HepG2 (cell line): Measurements from ENCODE around the gene TMEM63B. TPM values are rescaled to one million over a fixed set of nuclear protein-coding genes. Genes with fewer than 3 reads are reported as not detected.

Experiments used
- ATRX ChIP-seq: sonication (generic); formaldehyde crosslinking; IDR thresholded peaks from 2 replicates; pipeline ENCODE4 v1.4.0; 2020; ENCODE audit warnings: missing genetic modification reagents, borderline replicate concordance
- BRCA1 ChIP-seq: sonication (generic); formaldehyde crosslinking; IDR thresholded peaks from 2 replicates; pipeline ENCODE4 v1.4.0; 2020; ENCODE audit warnings: missing genetic modification reagents
- HNRNPUL1 ChIP-seq: fragments of 200-400 bp; formaldehyde crosslinking; IDR thresholded peaks from 2 replicates; pipeline ENCODE4 v1.6.1; 2017; ENCODE audit warnings: low read depth, mild to moderate bottlenecking, low read length, moderate library complexity
- JUND ChIP-seq: sonication (generic); formaldehyde crosslinking; IDR thresholded peaks from 2 replicates; pipeline ENCODE4 v1.8.0; 2022; ENCODE audit warnings: mild to moderate bottlenecking, missing genetic modification reagents
- KLF9 ChIP-seq: IDR thresholded peaks from 2 replicates; pipeline ENCODE4 v1.6.1; 2016; ENCODE audit warnings: low read depth
- SP4 ChIP-seq: sonication (generic); formaldehyde crosslinking; IDR thresholded peaks from 2 replicates; pipeline ENCODE4 v1.8.1; 2023; ENCODE audit warnings: mild to moderate bottlenecking, missing genetic modification reagents
- WIZ ChIP-seq: sonication (generic); formaldehyde crosslinking; IDR thresholded peaks from 2 replicates; pipeline ENCODE4 v1.5.1; 2020; ENCODE audit warnings: mild to moderate bottlenecking, missing genetic modification reagents
- ZBTB38 ChIP-seq: sonication (generic); formaldehyde crosslinking; IDR thresholded peaks from 2 replicates; pipeline ENCODE4 v1.5.1; 2020; ENCODE audit warnings: mild to moderate bottlenecking, missing genetic modification reagents
- ZNF382 ChIP-seq: sonication (generic); formaldehyde crosslinking; IDR thresholded peaks from 2 replicates; pipeline ENCODE4 v1.5.0; 2020; ENCODE audit warnings: missing genetic modification reagents, mild to moderate bottlenecking, borderline replicate concordance
- ZNF674 ChIP-seq: sonication (generic); formaldehyde crosslinking; IDR thresholded peaks from 2 replicates; pipeline ENCODE4 v1.5.0; 2020; ENCODE audit warnings: low read depth, mild to moderate bottlenecking, missing genetic modification reagents
- ZNF703 ChIP-seq: sonication (generic); formaldehyde crosslinking; IDR thresholded peaks from 2 replicates; pipeline ENCODE4 v1.5.1; 2020; ENCODE audit warnings: missing genetic modification reagents, mild to moderate bottlenecking, moderate library complexity, borderline replicate concordance
- ZNF790 ChIP-seq: sonication (generic); formaldehyde crosslinking; IDR thresholded peaks from 2 replicates; pipeline ENCODE4 v1.8.0; 2022; ENCODE audit warnings: missing genetic modification reagents, mild to moderate bottlenecking, borderline replicate concordance
- polyA plus RNA-seq, 8 experiments: library from polyadenylated mRNA; depleted of rRNA in 3 of 8; stranded (reverse) in 7 of 8; unstranded in 1 of 8; fragments of >200 nt; fragmentation: Illumina TruSeq in 4 of 8; extraction: Trizol in 4 of 8; gene quantifications; 2 replicates each; pipeline versions ENCODE4 v1.2.1 to v1.2.3, GENCODE V29; 2011 to 2016; ENCODE audit warnings: low read depth in 4 of 8, missing spikeins in 1 of 8, mixed read lengths in 1 of 8; ENCODE audit not compliant: insufficient read depth in 1 of 8
- total RNA-seq, 5 experiments: library from RNA; depleted of rRNA; stranded (reverse); fragments of >200 nt; fragmentation: Illumina TruSeq; extraction: Trizol; gene quantifications; 2 replicates each; pipeline ENCODE4 v1.2.3, GENCODE V29; 2016; ENCODE audit warnings: low read depth in 1 of 5
- TF ChIP-seq, protein P1 (sequence below): sonication (generic); formaldehyde crosslinking; IDR thresholded peaks from 2 replicates; pipeline ENCODE4 v1.5.0; 2020; ENCODE audit warnings: mild to moderate bottlenecking, missing genetic modification reagents
- TF ChIP-seq, protein P2 (sequence below): sonication (generic); formaldehyde crosslinking; IDR thresholded peaks from 2 replicates; pipeline ENCODE4 v1.5.0; 2020; ENCODE audit warnings: missing genetic modification reagents, mild to moderate bottlenecking, borderline replicate concordance
- TF ChIP-seq, protein P3 (sequence below): IDR thresholded peaks from 2 replicates; pipeline ENCODE4 v1.6.1; 2016; ENCODE audit warnings: mild to moderate bottlenecking
- TF ChIP-seq, protein P4 (sequence below): sonication (generic); formaldehyde crosslinking; IDR thresholded peaks from 2 replicates; pipeline ENCODE4 v1.4.0; 2020; ENCODE audit warnings: missing genetic modification reagents, borderline replicate concordance
- TF ChIP-seq, protein P5 (sequence below): sonication (generic); formaldehyde crosslinking; IDR thresholded peaks from 2 replicates; pipeline ENCODE4 v1.9.0; 2022; ENCODE audit warnings: missing genetic modification reagents, mild to moderate bottlenecking, borderline replicate concordance
- TF ChIP-seq, protein P6 (sequence below): IDR thresholded peaks from 2 replicates; pipeline ENCODE4 v1.6.1; 2018; ENCODE audit warnings: missing genetic modification reagents, mild to moderate bottlenecking, missing compliant biosample characterization

TMEM63B gene
- total and polyA plus RNA-seq, 2 of the 13 experiments (the other 11 are each of a cell fraction or from before 2014, with no cell fraction given): 27.4 to 75.8 TPM

DNA sequence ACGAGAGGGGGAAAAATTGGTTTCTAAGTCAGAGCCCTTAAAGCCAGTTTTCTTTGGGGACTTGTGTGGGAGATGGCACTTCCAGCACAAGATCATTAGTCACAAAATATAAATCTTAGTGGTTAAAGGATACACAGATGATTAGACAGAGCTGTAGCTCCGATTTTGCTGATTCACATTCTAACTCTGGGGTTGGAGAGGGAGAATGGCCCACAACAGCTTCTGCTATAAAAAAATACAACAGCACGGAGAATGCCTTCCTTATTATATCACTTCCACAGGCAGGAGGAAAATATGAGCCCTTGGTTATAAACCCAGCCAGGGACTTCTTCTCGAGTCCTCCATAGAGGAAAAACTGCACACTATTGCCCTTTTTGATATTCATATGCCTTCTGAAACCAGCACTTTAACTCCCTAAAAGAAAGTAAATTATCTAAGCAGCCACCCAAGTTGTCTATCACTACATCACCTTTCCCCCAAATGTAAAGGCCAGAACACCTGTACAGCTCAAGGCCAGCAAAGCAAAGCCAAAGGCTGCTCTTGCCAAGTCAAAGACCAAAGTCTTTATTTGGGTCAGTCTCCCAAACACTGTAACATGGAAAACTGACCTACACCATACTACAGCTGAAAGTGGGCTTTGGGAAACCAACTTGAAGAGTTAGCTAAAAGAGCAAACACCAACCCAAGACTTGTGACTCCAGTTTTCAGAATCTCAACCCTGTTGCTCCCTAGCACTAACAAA is 10.5 kb upstream of the TMEM63B start (continued):
- TF ChIP-seq KLF9 (CRISPR knock-in tag) (no peak), SP4 (no peak), ZNF674 (CRISPR knock-in tag) (no peak), JUND (CRISPR knock-in tag) (no peak), ZBTB38 (CRISPR knock-in tag) (no peak), ZNF790 (CRISPR knock-in tag) (no peak), BRCA1 (CRISPR knock-in tag) (no peak), HNRNPUL1 (no peak), WIZ (CRISPR knock-in tag) (0 out of 2 replicates have a peak, but pooled peaks have one; percentile 35), ZNF382 (CRISPR knock-in tag) (no peak), ZNF703 (CRISPR knock-in tag) (no peak), ATRX (CRISPR knock-in tag) (no peak)
- TF ChIP-seq, protein P1, sequence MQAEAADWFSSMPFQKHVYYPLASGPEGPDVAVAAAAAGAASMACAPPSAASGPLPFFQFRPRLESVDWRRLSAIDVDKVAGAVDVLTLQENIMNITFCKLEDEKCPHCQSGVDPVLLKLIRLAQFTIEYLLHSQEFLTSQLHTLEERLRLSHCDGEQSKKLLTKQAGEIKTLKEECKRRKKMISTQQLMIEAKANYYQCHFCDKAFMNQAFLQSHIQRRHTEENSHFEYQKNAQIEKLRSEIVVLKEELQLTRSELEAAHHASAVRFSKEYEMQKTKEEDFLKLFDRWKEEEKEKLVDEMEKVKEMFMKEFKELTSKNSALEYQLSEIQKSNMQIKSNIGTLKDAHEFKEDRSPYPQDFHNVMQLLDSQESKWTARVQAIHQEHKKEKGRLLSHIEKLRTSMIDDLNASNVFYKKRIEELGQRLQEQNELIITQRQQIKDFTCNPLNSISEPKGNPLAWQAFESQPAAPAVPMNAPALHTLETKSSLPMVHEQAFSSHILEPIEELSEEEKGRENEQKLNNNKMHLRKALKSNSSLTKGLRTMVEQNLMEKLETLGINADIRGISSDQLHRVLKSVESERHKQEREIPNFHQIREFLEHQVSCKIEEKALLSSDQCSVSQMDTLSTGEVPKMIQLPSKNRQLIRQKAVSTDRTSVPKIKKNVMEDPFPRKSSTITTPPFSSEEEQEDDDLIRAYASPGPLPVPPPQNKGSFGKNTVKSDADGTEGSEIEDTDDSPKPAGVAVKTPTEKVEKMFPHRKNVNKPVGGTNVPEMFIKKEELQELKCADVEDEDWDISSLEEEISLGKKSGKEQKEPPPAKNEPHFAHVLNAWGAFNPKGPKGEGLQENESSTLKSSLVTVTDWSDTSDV: no peak
- TF ChIP-seq, protein P2, sequence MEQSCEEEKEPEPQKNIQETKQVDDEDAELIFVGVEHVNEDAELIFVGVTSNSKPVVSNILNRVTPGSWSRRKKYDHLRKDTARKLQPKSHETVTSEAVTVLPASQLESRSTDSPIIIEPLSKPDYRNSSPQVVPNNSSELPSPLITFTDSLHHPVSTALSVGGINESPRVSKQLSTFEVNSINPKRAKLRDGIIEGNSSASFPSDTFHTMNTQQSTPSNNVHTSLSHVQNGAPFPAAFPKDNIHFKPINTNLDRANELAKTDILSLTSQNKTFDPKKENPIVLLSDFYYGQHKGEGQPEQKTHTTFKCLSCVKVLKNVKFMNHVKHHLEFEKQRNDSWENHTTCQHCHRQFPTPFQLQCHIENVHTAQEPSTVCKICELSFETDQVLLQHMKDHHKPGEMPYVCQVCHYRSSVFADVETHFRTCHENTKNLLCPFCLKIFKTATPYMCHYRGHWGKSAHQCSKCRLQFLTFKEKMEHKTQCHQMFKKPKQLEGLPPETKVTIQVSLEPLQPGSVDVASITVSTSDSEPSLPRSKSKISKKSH (CRISPR knock-in tag): no peak
- TF ChIP-seq, protein P3, sequence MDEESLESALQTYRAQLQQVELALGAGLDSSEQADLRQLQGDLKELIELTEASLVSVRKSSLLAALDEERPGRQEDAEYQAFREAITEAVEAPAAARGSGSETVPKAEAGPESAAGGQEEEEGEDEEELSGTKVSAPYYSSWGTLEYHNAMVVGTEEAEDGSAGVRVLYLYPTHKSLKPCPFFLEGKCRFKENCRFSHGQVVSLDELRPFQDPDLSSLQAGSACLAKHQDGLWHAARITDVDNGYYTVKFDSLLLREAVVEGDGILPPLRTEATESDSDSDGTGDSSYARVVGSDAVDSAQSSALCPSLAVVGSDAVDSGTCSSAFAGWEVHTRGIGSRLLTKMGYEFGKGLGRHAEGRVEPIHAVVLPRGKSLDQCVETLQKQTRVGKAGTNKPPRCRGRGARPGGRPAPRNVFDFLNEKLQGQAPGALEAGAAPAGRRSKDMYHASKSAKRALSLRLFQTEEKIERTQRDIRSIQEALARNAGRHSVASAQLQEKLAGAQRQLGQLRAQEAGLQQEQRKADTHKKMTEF: no peak
- TF ChIP-seq, protein P4, sequence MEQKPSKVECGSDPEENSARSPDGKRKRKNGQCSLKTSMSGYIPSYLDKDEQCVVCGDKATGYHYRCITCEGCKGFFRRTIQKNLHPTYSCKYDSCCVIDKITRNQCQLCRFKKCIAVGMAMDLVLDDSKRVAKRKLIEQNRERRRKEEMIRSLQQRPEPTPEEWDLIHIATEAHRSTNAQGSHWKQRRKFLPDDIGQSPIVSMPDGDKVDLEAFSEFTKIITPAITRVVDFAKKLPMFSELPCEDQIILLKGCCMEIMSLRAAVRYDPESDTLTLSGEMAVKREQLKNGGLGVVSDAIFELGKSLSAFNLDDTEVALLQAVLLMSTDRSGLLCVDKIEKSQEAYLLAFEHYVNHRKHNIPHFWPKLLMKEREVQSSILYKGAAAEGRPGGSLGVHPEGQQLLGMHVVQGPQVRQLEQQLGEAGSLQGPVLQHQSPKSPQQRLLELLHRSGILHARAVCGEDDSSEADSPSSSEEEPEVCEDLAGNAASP (CRISPR knock-in tag): no peak
- TF ChIP-seq, protein P5, sequence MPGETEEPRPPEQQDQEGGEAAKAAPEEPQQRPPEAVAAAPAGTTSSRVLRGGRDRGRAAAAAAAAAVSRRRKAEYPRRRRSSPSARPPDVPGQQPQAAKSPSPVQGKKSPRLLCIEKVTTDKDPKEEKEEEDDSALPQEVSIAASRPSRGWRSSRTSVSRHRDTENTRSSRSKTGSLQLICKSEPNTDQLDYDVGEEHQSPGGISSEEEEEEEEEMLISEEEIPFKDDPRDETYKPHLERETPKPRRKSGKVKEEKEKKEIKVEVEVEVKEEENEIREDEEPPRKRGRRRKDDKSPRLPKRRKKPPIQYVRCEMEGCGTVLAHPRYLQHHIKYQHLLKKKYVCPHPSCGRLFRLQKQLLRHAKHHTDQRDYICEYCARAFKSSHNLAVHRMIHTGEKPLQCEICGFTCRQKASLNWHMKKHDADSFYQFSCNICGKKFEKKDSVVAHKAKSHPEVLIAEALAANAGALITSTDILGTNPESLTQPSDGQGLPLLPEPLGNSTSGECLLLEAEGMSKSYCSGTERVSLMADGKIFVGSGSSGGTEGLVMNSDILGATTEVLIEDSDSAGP (CRISPR knock-in tag): no peak
- TF ChIP-seq, protein P6, sequence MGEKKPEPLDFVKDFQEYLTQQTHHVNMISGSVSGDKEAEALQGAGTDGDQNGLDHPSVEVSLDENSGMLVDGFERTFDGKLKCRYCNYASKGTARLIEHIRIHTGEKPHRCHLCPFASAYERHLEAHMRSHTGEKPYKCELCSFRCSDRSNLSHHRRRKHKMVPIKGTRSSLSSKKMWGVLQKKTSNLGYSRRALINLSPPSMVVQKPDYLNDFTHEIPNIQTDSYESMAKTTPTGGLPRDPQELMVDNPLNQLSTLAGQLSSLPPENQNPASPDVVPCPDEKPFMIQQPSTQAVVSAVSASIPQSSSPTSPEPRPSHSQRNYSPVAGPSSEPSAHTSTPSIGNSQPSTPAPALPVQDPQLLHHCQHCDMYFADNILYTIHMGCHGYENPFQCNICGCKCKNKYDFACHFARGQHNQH (CRISPR knock-in tag): no peak
